Sciatic nerve (tissue), 2 donors: ENCODE results near the gene WIPF3. TPM values are rescaled to one million over a fixed set of nuclear protein-coding genes. Genes with fewer than 3 reads are reported as not detected.

Experiments used
- ATAC-seq: fragments of 200-7000 bp; cut with Tn5 transposase; one replicate; pipeline ENCODE4 v1.9.1; 2020; ENCODE audit warnings: mild to moderate bottlenecking, moderate library complexity
- DNase-seq: peaks from one replicate; pipeline ENCODE4 v3.0.0-alpha.2; 2020; ENCODE audit warnings: low spot score
- intact Hi-C: fragments of 100-400 bp; cut with DNase I; formaldehyde crosslinking; loops from one replicate; pipeline ENCODE4 v1.14.2; 2022
- total RNA-seq: library from RNA; stranded (reverse); fragmentation: NEBNext Ultra II Directional; extraction: Animal tissue kit (Norgen Biotek cat#: 25700); gene quantifications from one replicate; pipeline ENCODE4 v1.2.1, GENCODE V29; 2021
- donor health status: DM: no; HTN: no; CAD: no.
- donor health status: DM: no; HTN: no; CAD: no.

WIPF3 gene
- total RNA-seq, 1 donor from 2014 or later: 5.3 TPM

DNA sequence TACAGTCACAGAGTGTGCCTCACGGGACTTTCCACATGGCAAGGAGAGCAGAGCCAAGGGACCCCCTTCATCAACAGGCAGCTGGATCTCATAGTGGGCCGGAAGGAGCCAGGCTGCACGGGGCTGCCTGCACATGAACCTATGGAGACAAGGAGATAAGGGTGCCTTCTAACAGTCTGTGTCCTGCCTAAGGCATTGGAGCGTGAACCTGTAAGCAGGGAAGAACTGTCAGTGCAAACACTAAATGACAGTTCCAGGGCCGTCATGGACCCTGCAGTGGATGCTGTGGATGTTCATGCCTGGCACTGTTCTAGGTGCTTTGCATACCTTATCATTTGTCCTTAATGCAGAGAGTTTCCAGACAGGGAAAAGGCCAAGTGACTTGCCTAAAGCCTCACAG is 85.9 kb downstream of the WIPF3 start:
- intact Hi-C loops: no loop called here
- no peak for DNase-seq
- no peak for ATAC-seq

DNA sequence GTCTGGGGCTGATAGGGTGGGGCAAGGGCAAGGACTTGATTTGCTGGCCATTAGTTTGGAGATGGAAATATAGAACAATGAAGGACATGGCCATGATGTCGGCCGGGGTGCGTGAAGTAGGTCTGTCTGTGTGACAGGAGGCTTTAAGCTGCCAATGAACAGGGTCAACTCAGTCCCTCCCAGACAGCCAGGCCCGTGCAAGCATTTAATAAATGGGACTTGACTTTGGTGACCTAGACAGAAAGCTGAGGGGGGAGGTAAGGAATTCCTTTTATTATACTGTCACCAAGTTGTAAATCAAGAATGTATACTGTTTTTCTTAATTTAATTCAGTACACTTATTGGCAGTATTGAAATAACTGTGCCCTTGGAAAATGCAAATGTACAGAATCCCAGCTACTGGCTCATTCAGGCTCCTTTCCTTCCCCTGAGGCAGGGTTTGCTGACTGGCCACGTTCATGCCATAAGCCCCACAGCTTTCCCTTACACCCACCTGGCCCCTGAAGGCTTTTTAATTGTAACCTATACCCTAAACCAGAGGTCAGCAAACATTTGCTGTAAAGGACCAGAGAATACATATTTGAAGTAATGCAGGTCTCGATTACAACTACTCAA is 87.2 kb downstream of the WIPF3 start:
- intact Hi-C loops: no loop called here
- ATAC-seq (no peak), DNase-seq (no peak)

DNA sequence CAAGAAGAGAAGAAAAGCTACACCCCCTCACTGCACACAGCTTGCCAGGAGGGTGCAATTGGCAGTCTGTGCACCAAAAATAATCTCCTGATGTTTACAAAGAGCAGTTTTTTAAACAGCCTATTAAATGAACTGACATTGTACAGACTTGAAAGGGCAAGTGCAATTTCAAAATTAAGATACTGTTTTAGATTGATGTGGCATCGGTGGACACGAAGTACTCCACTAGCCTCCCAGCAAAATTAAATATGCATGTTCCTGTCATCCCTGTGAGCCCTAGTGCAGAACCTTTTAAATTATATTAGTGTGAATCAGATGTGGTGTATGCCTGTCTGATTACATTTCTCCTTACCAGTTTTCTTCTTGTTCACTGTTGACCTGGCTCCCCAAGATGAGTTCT is 87.9 kb downstream of the WIPF3 start:
- ATAC-seq (no peak), DNase-seq (no peak)
- intact Hi-C loops: no loop called here

DNA sequence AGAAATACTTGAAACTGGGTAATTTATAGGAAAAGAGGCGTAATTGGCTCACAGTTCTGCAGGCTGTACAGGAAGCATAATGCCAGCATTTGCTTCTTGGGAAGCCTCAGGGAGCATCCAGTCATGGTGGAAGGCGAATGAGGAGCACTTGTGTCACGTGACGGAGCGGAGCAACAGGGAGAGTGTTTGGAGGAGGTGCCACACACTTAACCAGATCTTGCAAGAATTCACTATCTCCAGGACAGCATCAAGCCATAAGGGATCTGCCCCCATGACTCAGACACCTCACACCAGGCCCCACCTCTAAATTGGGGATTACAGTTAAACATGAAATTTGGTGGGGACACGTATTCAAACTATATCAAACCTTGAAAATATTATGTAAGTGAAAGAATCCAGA is 89.3 kb downstream of the WIPF3 start:
- ATAC-seq (no peak), DNase-seq (no peak)
- intact Hi-C loops: no loop called here

DNA sequence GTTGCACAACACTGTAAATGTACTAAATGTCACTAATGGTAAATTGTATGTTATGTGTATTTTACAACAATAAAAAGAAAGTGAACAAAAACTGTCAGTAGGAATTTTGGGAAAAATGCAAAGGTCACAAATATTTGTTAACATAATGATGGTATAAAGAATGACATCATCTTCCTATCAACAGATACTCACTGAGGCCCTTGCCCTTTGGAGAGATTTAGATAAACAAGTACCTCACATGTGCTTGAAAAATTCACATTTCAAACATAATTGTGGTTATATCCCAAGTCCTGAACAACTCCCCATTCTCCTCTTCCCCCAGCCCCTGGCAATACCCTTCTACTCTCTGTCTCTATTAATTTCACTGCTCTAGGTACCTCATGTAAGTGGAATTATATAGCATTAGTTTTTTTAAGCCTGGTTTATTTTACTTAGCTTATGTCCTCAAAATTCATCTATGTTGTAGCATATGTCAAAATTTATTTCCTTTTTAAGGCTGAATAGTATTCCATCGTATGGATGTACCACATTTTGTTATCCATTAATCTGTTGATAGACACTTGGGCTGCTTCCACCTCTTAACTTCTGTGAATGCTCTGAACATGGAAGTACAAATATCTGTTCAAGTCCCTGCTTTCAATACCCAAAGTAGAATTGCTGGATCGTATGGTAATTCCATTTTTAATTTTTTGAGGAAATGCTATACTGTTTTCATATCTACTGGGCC is 90.5 kb downstream of the WIPF3 start:
- DNase-seq (no peak), ATAC-seq (no peak)
- intact Hi-C loops: no loop called here

DNA sequence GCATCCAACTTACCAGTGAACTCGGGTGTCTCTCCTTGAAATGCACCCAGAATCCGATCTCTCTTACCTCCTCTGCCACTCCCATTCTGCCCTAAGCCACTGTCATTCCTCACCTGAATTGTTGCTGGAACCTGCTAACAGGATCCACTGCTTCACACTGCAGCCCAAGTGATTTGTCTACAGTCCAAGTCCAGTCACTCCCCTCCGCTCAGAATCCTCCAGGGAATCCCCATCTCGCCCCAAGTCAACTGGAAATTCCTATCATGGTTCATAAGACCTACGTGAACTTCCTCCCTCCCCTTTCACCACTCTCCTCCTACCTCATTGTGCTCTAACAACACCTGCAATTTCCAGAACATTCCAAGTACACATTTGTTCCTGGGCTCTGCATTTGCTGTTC is 92.0 kb downstream of the WIPF3 start:
- DNase-seq (no peak), ATAC-seq (no peak)
- intact Hi-C loops: no loop called here

DNA sequence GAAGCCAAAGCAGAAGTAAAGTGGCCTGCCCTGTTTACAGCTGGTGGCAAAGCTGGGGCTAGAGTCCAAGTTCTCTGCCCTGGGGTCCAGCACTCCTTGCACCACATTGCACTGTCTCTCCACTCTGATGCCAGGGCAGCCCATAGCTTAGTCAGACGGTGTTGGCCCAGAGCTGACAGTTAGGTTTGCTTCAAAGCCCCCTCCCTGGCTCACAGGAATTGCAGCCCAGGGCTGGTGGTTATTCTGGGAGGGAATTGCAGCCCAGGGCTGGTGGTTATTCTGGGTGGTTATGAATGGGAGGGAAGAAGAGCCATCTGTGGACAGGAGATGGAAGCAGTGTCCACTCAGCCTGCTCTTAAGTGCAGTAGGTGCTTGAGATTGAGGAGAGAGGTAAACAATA is 94.4 kb downstream of the WIPF3 start:
- ATAC-seq (no peak), DNase-seq (no peak)
- intact Hi-C loops: no loop called here

DNA sequence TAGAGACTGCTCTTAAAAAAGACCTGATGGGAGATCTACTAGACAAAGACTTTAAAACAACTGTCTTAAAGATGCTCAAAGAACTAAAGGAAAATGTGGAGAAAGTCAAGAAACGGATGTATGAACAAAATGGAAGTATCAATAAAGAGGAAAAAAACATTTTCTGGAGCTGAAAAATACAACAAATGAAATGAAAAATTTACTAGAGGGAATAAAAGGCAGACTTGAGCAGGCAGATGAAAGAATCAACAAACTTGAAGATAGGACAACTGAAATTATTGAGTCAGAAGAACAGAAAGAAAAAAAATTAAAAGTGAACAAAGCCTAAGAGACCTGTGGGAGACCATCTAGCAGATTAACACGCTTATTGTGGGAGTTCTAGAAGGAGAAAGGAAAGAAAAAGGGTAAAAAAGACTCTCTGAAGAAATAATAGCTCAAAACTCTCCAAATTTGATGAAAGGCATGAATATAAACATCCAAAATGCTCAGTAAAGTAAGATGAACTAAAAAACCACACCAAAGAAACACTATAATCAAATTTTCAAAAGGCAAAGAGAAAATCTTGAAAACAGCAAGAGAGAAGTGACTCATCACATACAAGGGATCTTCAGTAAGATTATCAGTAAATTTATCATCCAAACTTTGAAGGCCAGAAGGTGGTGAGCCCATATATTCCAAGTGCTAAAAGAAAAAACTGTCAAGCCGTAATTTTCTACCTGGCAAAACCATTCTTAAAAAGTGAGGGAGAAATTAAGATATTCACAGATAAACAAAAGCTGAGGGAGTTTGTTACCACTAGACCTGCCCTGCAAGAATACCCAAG is 100.1 kb downstream of the WIPF3 start:
- ATAC-seq (no peak), DNase-seq (no peak)
- intact Hi-C loops: no loop called here

DNA sequence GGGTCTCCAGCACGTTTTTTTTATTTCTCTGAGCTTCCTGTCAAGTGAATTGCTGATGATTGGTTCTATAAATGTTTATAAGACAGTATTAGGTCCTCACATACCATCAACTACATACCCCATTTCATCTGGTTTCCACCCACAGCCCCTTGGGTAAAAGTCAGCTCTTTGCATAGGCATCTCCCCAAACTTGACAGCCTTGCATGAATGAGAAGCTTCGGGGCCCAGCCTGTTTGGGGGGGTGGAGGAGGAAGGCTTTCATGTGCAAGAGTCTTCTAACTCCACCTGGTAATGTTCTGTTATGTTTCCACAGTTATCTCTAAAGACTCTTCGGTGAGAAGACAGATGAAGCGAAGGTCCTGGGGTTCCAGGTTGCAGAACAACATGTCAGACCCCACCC is 107.9 kb downstream of the WIPF3 start:
- ATAC-seq (no peak), DNase-seq (no peak)
- intact Hi-C loops: no loop called here

DNA sequence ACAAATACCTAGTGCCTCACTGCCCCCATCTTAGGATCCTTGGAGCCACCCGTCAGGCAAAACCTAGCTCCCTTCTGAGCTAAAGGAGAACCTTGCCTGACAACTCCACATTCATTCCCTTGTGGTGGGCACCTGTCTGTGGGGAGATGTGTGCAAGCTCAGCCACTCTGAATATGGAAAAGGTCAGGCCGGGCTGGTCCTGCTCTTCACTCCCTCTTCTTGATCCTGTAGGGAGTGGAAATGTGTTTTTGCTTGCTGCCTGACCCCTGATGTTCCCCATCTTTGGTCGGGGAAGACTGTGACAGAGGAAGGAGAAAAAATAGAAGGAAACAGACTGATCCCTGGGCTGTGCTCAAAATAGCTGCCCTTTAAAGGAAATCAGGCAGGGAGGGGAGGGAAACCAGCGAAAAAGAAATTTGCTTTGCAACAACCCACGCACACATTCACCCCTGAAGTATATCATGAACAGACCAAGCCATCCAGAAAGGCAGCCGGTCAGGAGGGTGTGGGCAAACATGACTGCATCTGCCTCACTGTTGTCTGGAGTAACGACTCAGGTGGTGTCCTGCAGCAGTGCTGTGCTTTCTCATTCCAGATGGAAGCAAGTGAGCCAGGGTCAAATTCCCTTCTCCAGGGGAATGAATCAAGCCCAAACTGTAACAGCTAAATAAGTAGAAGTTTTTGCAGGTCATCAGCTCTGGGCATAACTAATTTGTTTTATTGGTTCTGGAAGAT is 109.3 kb downstream of the WIPF3 start:
- no peak for DNase-seq
- no peak for ATAC-seq
- intact Hi-C loops: no loop called here

DNA sequence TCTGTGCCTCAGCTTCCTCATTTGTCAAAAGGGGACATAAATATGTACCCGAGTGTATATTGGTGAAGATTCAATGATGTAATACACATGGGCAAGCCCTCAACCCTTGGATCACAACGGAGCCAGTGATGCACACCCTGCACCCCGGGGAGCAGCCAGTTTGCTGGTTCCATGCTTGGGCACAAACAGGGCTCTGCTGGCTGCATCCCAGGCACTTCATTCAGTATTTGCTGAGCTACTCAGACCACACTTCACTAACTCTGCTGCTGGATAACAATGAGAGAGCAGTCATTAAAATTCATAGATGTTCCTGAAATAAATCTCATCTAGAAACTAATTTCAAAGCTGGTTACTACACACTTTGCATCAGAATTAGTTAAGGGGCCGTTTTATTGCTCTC is 111.3 kb downstream of the WIPF3 start:
- intact Hi-C loops: no loop called here
- DNase-seq (no peak), ATAC-seq (no peak)

DNA sequence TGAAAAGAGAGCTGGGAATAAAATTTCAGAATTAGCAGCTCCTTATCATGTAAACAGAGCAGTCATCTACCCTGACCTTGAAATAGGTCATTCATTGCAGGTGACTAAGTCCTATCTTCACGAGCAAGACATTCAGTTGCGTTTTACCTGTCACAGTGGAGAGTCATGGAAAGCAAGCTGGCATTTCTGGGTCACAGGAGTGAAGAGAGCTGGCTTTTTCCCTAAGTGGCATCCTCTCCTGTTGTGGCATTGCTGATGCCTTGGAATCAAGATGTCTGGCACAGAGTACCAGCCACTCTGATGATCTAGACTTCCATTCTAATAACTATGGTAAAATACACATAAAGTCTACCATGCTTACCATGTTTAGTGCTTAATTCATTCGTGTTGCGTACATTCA is 112.5 kb downstream of the WIPF3 start:
- intact Hi-C loops: no loop called here
- ATAC-seq (no peak), DNase-seq (no peak)

DNA sequence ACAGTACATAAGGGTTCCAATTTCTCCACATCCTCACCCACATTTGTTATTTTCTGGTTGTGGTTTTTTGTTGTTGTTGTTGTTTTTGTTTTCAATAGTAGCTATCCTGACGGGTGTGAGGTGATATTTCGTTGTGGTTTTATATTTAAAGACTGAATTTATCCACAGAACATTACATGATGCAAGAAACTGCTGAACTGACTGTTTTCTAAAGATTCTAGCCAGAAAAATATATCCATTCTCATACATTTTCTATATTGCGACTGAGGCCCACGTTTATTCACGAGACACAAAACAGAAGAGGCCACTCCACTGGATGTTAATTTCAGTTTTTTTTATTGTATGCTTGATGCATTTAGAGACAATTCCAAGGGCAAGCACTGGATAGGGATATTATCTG is 113.5 kb downstream of the WIPF3 start:
- ATAC-seq (no peak), DNase-seq (no peak)
- intact Hi-C loops: loop anchor here (10.0 kb wide), 1 partner anchor 65 kb away; the partner anchor contains the start of gene SCRN1

DNA sequence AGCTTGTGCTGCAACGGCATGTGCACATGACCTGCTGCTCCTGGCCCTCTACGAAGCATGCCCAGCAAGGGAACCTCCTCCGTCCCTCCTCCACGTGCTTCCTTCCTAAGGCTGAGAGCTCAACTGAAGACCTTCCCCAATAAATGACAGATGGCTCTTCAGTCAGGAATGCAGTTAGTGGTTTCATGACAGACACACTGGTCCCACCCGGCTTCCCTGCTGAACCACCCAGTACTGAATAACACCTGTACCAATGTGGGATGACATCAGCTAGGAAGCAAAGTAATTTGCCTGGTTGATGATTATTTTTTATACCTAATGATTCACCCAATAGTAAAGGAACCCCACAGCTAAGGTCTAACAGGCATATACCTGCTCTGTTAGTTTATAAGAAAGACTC is 114.2 kb downstream of the WIPF3 start:
- DNase-seq (no peak), ATAC-seq (no peak)
- intact Hi-C loops: loop anchor here (10.0 kb wide), 1 partner anchor 64 kb away; the partner anchor contains the start of gene SCRN1

DNA sequence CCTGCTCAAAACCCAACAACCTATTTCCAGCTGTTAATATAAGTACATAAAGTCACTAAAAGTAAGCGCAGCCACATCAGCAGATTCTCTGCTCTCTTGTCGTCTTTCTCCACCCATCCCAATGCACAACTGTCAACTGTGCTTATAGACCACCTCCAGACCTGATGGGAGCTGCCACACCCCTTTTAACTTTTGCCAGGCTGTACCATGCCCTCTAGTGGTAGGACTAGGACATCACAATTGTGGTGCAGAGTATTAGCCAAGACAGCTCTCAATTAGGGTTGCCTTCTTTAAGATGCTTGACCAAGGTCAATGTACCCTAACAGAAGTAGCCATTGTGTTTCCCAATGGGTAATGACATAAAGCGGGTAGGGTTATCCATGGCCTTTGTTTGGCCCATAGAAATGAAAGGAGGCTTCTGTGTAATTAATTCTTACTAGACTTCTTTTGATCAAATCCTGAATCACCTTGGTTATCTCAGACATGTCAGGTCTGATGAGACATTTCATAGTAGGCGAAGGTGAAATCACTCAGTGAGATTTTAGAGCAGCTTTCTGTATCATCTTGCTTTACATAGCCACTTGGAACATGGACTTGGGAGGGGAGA is 115.2 kb downstream of the WIPF3 start:
- ATAC-seq (peak; percentile 74), DNase-seq (no peak)
- intact Hi-C loops: loop anchor here (10.0 kb wide), 1 partner anchor 63 kb away; the partner anchor contains the start of gene SCRN1

DNA sequence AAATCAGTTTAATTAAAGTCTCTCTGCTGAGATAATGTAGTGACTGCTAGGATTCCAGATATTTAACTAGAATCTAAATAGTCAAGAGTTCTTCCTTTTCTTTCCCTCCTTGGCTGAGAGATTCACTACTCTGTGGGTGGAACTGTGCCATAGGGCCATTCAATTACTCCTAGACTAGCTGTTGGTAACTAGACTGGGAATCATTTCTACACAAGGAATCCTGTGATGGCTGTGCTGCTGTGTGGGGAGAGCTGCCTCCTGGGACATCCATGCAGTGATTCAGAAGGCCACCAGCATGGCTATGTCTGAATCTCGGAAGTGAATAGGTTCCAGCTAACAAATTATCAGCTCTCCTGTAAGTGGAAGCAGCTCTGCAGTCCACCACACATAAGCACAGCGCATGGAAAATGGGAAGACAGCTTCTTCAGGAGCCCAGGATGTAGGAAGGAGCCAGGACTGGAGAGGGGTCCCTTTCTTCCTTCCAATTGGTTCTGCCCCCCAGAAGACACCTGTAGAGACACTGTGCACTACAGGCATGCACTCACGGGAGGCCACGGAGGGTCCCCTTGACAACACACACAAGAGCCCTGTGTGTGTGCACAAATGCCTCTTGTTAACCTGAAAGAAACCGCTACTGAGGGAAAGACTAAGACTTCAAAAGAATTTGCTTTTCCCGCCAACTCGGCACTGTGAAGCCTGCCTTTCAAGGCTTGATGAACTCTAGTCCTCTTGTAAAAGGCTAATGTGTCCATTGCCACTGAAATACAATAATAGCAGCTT is 116.8 kb downstream of the WIPF3 start:
- intact Hi-C loops: loop anchor here (10.0 kb wide), 1 partner anchor 62 kb away; the partner anchor contains the start of gene SCRN1
- no peak for DNase-seq
- no peak for ATAC-seq

DNA sequence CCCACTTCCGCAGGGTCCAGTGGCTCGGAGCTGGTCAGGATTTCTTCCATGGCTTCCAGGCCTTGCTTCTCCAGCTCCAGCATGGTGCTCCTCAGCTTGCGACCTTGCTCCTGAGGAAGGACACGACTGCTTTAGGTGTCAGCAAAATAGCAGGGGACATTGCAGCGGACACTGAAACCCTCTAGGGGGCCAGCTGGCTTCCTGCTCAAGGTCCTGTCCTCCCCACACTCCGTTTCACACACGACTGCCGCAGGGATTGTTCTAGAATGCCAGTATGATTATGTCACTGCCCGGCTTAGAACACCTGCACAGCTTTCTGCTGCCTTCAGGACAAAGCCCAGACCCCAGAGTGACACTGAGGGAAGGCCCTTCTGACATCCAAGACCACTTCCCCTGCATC is 117.7 kb downstream of the WIPF3 start:
- ATAC-seq (no peak), DNase-seq (no peak)
- intact Hi-C loops: loop anchor here (10.0 kb wide), 1 partner anchor 61 kb away; the partner anchor contains the start of gene SCRN1

DNA sequence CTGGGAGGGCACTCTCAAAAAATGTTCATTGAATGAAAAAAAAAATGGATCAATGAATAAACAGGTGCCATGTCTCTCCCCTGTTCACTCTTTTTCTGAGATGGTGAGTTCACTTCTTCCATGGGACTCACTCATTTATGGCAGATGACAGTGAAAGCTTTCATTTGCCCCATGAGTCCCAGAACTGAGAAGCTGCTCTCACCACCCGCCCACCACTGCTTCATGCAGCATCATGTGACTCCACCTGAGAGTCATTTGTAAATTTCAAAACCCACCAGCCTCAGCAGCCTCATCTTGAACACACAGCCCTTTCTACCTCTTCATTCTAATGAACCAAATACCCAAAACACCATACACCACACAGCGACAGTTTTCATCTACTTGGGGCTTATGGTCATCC is 118.4 kb downstream of the WIPF3 start:
- intact Hi-C loops: loop anchor here (10.0 kb wide), 1 partner anchor 60 kb away; the partner anchor contains the start of gene SCRN1
- DNase-seq (no peak), ATAC-seq (no peak)
